ENCODE measurements around the gene CAVIN2.

DNA sequence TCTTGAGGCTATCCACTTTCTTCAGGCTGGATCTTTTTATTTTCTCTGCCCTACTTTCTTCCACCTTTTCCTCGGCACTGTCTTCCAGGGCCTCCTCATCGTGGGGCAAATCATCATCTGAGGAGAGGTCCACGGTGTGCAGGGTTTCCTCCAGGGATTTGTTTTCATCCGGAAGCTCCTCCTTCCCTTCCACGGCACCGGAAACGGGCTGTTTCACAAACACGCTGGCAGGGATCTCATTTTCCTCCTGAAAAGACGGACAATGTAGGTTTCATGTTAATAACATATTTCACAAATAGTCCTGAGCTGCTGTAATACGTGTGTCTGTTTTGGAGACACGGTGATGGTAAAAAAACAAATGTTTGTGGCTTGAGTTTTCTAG lies 10.4 kb downstream of the CAVIN2 start:
- TF ChIP-seq, protein P1, sequence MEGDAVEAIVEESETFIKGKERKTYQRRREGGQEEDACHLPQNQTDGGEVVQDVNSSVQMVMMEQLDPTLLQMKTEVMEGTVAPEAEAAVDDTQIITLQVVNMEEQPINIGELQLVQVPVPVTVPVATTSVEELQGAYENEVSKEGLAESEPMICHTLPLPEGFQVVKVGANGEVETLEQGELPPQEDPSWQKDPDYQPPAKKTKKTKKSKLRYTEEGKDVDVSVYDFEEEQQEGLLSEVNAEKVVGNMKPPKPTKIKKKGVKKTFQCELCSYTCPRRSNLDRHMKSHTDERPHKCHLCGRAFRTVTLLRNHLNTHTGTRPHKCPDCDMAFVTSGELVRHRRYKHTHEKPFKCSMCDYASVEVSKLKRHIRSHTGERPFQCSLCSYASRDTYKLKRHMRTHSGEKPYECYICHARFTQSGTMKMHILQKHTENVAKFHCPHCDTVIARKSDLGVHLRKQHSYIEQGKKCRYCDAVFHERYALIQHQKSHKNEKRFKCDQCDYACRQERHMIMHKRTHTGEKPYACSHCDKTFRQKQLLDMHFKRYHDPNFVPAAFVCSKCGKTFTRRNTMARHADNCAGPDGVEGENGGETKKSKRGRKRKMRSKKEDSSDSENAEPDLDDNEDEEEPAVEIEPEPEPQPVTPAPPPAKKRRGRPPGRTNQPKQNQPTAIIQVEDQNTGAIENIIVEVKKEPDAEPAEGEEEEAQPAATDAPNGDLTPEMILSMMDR (IDR thresholded peaks at IDR 0.05): no peak
- no peak for TF ChIP-seq POLR2A (IDR thresholded peaks at IDR 0.05)
